Activated T-helper 1 cell treated with anti-CD3 and anti-CD28 coated beads, Interleukin-12 subunit alpha, Interleukin-12 subunit beta, Interleukin-2, Interleukin-4 antibody, amounts not matched to agents 30 ng/mL and 10 ng/mL and 1 ng/mL, durations not matched to agents 14 hours and 24 hours and 36 hours (primary cell): Measurements from ENCODE around the gene ZFP1. TPM values are rescaled to one million over a fixed set of nuclear protein-coding genes. Genes with fewer than 3 reads are reported as not detected.
"Not testable (repeated sequence)": the region's sequence is repeated elsewhere in the genome, so short reads cannot be mapped to it uniquely, and the experiment has no call there.

Source experiments
- DNase-seq: peaks from one replicate; pipeline ENCODE4 v3.0.0; 2021; ENCODE audit warnings: low spot score
- H3K27ac Mint-ChIP-seq: one replicate; pipeline ENCODE4 v1.8.0; 2021; ENCODE audit warnings: mild to moderate bottlenecking, mixed read lengths
- H3K27me3 Mint-ChIP-seq: one replicate; pipeline ENCODE4 v1.8.0; 2022; ENCODE audit warnings: mild to moderate bottlenecking, moderate library complexity, mixed read lengths; ENCODE audit not compliant: insufficient read depth
- H3K36me3 Mint-ChIP-seq: one replicate; pipeline ENCODE4 v1.8.0; 2021; ENCODE audit warnings: low read depth, mixed read lengths
- H3K4me1 Mint-ChIP-seq: one replicate; pipeline ENCODE4 v1.8.0; 2021; ENCODE audit warnings: low read depth, mixed read lengths
- H3K4me3 Mint-ChIP-seq: one replicate; pipeline ENCODE4 v1.8.0; 2021; ENCODE audit warnings: mild to moderate bottlenecking, moderate library complexity, mixed read lengths
- H3K9me3 Mint-ChIP-seq: one replicate; pipeline ENCODE4 v1.8.0; 2021; ENCODE audit warnings: mixed read lengths
- intact Hi-C: fragments of 100-400 bp; cut with micrococcal nuclease; formaldehyde crosslinking; loops from one replicate; pipeline ENCODE4 v1.15.1; 2024
- total RNA-seq: library from RNA; stranded (reverse); gene quantifications from 2 replicates; pipeline ENCODE4 v1.2.3, GENCODE V29; 2022

Gene ZFP1
- total RNA-seq, 1 donor from 2014 or later = 12.3 TPM

GRCh38 chr16:75204410-75204758 is 56.1 kb downstream of the ZFP1 start:
- no peaks in the 10 kb centered on the region for H3K36me3 Mint-ChIP-seq
- H3K27ac Mint-ChIP-seq = no peak overlapping the region
- peaks cover 6% of the 10 kb centered on the region for H3K27me3 Mint-ChIP-seq
- H3K4me1 Mint-ChIP-seq = peaks cover 9% of the 10 kb centered on the region
- intact Hi-C loops = no loop called here
- no peak for DNase-seq
- H3K4me3 Mint-ChIP-seq = no peak overlapping the region
- no peaks in the 10 kb centered on the region for H3K9me3 Mint-ChIP-seq

GRCh38 chr16:75204905-75205304 is 56.6 kb downstream of the ZFP1 start:
- intact Hi-C loops, H3K4me1 Mint-ChIP-seq, H3K27ac Mint-ChIP-seq, H3K4me3 Mint-ChIP-seq, H3K9me3 Mint-ChIP-seq, H3K27me3 Mint-ChIP-seq, H3K36me3 Mint-ChIP-seq, DNase-seq: not testable (repeated sequence)

- H3K27me3 Mint-ChIP-seq, H3K9me3 Mint-ChIP-seq, H3K4me3 Mint-ChIP-seq, H3K4me1 Mint-ChIP-seq, DNase-seq, H3K27ac Mint-ChIP-seq, H3K36me3 Mint-ChIP-seq, intact Hi-C loops: not testable (repeated sequence)
Measured at GRCh38 chr16:75205438-75205837, 57.1 kb downstream of the ZFP1 start.

GRCh38 chr16:75205961-75206748 is 57.8 kb downstream of the ZFP1 start:
- DNase-seq, H3K9me3 Mint-ChIP-seq, H3K4me3 Mint-ChIP-seq, H3K4me1 Mint-ChIP-seq, H3K27ac Mint-ChIP-seq, intact Hi-C loops, H3K27me3 Mint-ChIP-seq, H3K36me3 Mint-ChIP-seq: not testable (repeated sequence)

GRCh38 chr16:75206749-75207451 is 58.6 kb downstream of the ZFP1 start, which contains the start of gene CTRB2:
Gene CTRB2, minus strand, starts transcription at chr16:75207161. Its CDS starts 20 bp downstream, at chr16:75207141.
- Mint-ChIP-seq H3K4me3 (no peak within 1 kb of the TSS), H3K27ac (no peak within 1 kb of the TSS), H3K27me3 (peaks cover 2% of the 10 kb centered on the region), H3K36me3 (no peaks in the 10 kb centered on the region), H3K4me1 (no peaks in the 10 kb centered on the region), H3K9me3 (no peaks in the 10 kb centered on the region)
- no peak for DNase-seq
- intact Hi-C loops = no loop called here

GRCh38 chr16:75207831-75208230 is 59.5 kb downstream of the ZFP1 start:
- H3K4me1 Mint-ChIP-seq = no peaks in the 10 kb centered on the region
- no peaks in the 10 kb centered on the region for H3K36me3 Mint-ChIP-seq
- no peak overlapping the region for H3K4me3 Mint-ChIP-seq
- H3K9me3 Mint-ChIP-seq = no peaks in the 10 kb centered on the region
- no peak for DNase-seq
- no peaks in the 10 kb centered on the region for H3K27me3 Mint-ChIP-seq
- no peak overlapping the region for H3K27ac Mint-ChIP-seq
- intact Hi-C loops = no loop called here

GRCh38 chr16:75208242-75208825 is 60.0 kb downstream of the ZFP1 start:
- intact Hi-C loops = no loop called here
- H3K36me3 Mint-ChIP-seq = no peaks in the 10 kb centered on the region

GRCh38 chr16:75208861-75209505 is 60.7 kb downstream of the ZFP1 start:
- Mint-ChIP-seq H3K9me3 (no peaks in the 10 kb centered on the region), H3K27ac (no peak overlapping the region), H3K4me3 (no peak overlapping the region), H3K27me3 (no peaks in the 10 kb centered on the region), H3K4me1 (no peaks in the 10 kb centered on the region), H3K36me3 (no peaks in the 10 kb centered on the region)
- DNase-seq = no peak
- intact Hi-C loops = no loop called here

More at GRCh38 chr16:75208242-75208825, 60.0 kb downstream of the ZFP1 start:
- no peaks in the 10 kb centered on the region for H3K27me3 Mint-ChIP-seq
- no peaks in the 10 kb centered on the region for H3K4me1 Mint-ChIP-seq
- H3K4me3 Mint-ChIP-seq = no peak overlapping the region
- no peaks in the 10 kb centered on the region for H3K9me3 Mint-ChIP-seq
- no peak for DNase-seq
- no peak overlapping the region for H3K27ac Mint-ChIP-seq

- H3K4me1 Mint-ChIP-seq, H3K4me3 Mint-ChIP-seq, intact Hi-C loops, H3K27ac Mint-ChIP-seq, H3K9me3 Mint-ChIP-seq, DNase-seq, H3K36me3 Mint-ChIP-seq, H3K27me3 Mint-ChIP-seq: not testable (repeated sequence)
Measured at GRCh38 chr16:75209514-75209913, 61.2 kb downstream of the ZFP1 start.

- Mint-ChIP-seq H3K36me3 (no peaks in the 10 kb centered on the region), H3K4me3 (no peak overlapping the region), H3K27me3 (no peaks in the 10 kb centered on the region), H3K27ac (no peak overlapping the region), H3K9me3 (no peaks in the 10 kb centered on the region), H3K4me1 (no peaks in the 10 kb centered on the region)
- no peak for DNase-seq
- intact Hi-C loops = no loop called here
Measured at GRCh38 chr16:75209944-75210343, 61.6 kb downstream of the ZFP1 start.

GRCh38 chr16:75211286-75211685 is 63.0 kb downstream of the ZFP1 start:
- H3K27ac Mint-ChIP-seq, H3K4me1 Mint-ChIP-seq, H3K27me3 Mint-ChIP-seq, H3K4me3 Mint-ChIP-seq, H3K9me3 Mint-ChIP-seq, H3K36me3 Mint-ChIP-seq, intact Hi-C loops, DNase-seq: not testable (repeated sequence)

- intact Hi-C loops = no loop called here
- H3K9me3 Mint-ChIP-seq = no peaks in the 10 kb centered on the region
- H3K36me3 Mint-ChIP-seq = no peaks in the 10 kb centered on the region
Measured at GRCh38 chr16:75216127-75216526, 67.8 kb downstream of the ZFP1 start.

GRCh38 chr16:75216576-75216975 is 68.3 kb downstream of the ZFP1 start:
- intact Hi-C loops = no loop called here
- no peak overlapping the region for H3K27ac Mint-ChIP-seq
- no peak overlapping the region for H3K4me3 Mint-ChIP-seq
- no peaks in the 10 kb centered on the region for H3K27me3 Mint-ChIP-seq
- DNase-seq = no peak
- H3K36me3 Mint-ChIP-seq = no peaks in the 10 kb centered on the region
- peaks cover 9% of the 10 kb centered on the region for H3K4me1 Mint-ChIP-seq
- H3K9me3 Mint-ChIP-seq = no peaks in the 10 kb centered on the region

More at GRCh38 chr16:75216127-75216526, 67.8 kb downstream of the ZFP1 start:
- peaks cover 9% of the 10 kb centered on the region for H3K4me1 Mint-ChIP-seq
- DNase-seq = no peak
- H3K27ac Mint-ChIP-seq = no peak overlapping the region
- no peaks in the 10 kb centered on the region for H3K27me3 Mint-ChIP-seq
- no peak overlapping the region for H3K4me3 Mint-ChIP-seq
